ENCODE measurements around the gene GPR31.

Gene GPR31

GRCh38 chr6:167140589-167141474 is 16.9 kb downstream of the GPR31 start:
- DNase-seq (ENCODE audit: low read depth in 3 of 3), result no peak

- no peak for DNase-seq (ENCODE audit: low read depth in 3 of 3)
Observed at GRCh38 chr6:167139761-167140160, 18.0 kb downstream of the GPR31 start.

GRCh38 chr6:167137881-167138280 is 19.9 kb downstream of the GPR31 start:
- no peak for DNase-seq (ENCODE audit: low read depth in 3 of 3)

- no peak for DNase-seq (ENCODE audit: low read depth in 3 of 3)
Observed at GRCh38 chr6:167137081-167137480, 20.7 kb downstream of the GPR31 start.

GRCh38 chr6:167136376-167136775 is 21.4 kb downstream of the GPR31 start:
- DNase-seq (ENCODE audit: low read depth in 3 of 3), result no peak

- DNase-seq (ENCODE audit: low read depth in 3 of 3), result no peak
Observed at GRCh38 chr6:167134448-167135328, 23.1 kb downstream of the GPR31 start.

GRCh38 chr6:167130712-167131684 is 26.8 kb downstream of the GPR31 start:
- no peak for DNase-seq (ENCODE audit: low read depth in 3 of 3)

GRCh38 chr6:167130008-167130677 is 27.6 kb downstream of the GPR31 start:
- DNase-seq (ENCODE audit: low read depth in 3 of 3), result no peak

- DNase-seq (ENCODE audit: low read depth in 3 of 3), result no peak
Observed at GRCh38 chr6:167129562-167129961, 28.2 kb downstream of the GPR31 start.

GRCh38 chr6:167129159-167129558 is 28.6 kb downstream of the GPR31 start:
- no peak for DNase-seq (ENCODE audit: low read depth in 3 of 3)

- DNase-seq (ENCODE audit: low read depth in 3 of 3), result no peak
Observed at GRCh38 chr6:167127785-167128531, 29.8 kb downstream of the GPR31 start.

GRCh38 chr6:167125855-167126349 is 31.9 kb downstream of the GPR31 start:
- no peak for DNase-seq (ENCODE audit: low read depth in 3 of 3)

- DNase-seq (ENCODE audit: low read depth in 3 of 3), result no peak
Observed at GRCh38 chr6:167125410-167125809, 32.4 kb downstream of the GPR31 start.

GRCh38 chr6:167124753-167125152 is 33.0 kb downstream of the GPR31 start:
- no peak for DNase-seq (ENCODE audit: low read depth in 3 of 3)

- DNase-seq (ENCODE audit: low read depth in 3 of 3), result no peak
Observed at GRCh38 chr6:167122827-167123657, 34.7 kb downstream of the GPR31 start, which contains the start of gene CCR6. Gene CCR6, plus strand, starts transcription at chr6:167123096. Its CDS starts 13,039 bp downstream, at chr6:167136135.

GRCh38 chr6:167122041-167122826 is 35.5 kb downstream of the GPR31 start:
- DNase-seq (ENCODE audit: low read depth in 3 of 3), result no peak

GRCh38 chr6:167121335-167121841 is 36.4 kb downstream of the GPR31 start:
- DNase-seq (ENCODE audit: low read depth in 3 of 3), result no peak

- no peak for DNase-seq (ENCODE audit: low read depth in 3 of 3)
Observed at GRCh38 chr6:167120583-167120903, 37.2 kb downstream of the GPR31 start.
